HepG2 (cell line): ENCODE results near the gene KREMEN1. TPM values are rescaled to one million over a fixed set of nuclear protein-coding genes. Genes with fewer than 3 reads are reported as not detected.
A peak's percentile ranks its signal among the peaks of the same experiment; 100 is the strongest.

Experiments
- AGO1 ChIP-seq: fragments of 200-400 bp; formaldehyde crosslinking; IDR thresholded peaks from 2 replicates; pipeline ENCODE4 v1.6.1; 2017; ENCODE audit warnings: mild to moderate bottlenecking, low read depth, low read length, moderate library complexity; ENCODE audit not compliant: poor library complexity, severe bottlenecking
- CBFB ChIP-seq: sonication (generic); formaldehyde crosslinking; IDR thresholded peaks from 2 replicates; pipeline ENCODE4 v1.4.0; 2020; ENCODE audit warnings: missing genetic modification reagents
- CCDC6 ChIP-seq: sonication (generic); formaldehyde crosslinking; IDR thresholded peaks from 2 replicates; pipeline ENCODE4 v1.8.1; 2022; ENCODE audit warnings: mild to moderate bottlenecking, missing genetic modification reagents, moderate library complexity
- GPN1 ChIP-seq: sonication (generic); formaldehyde crosslinking; IDR thresholded peaks from 2 replicates; pipeline ENCODE4 v1.5.1; 2020; ENCODE audit warnings: missing genetic modification reagents, borderline replicate concordance
- HMG20B ChIP-seq: conservative IDR thresholded peaks from 2 replicates; pipeline ENCODE4 v1.6.1; 2016; ENCODE audit warnings: missing genetic modification reagents, missing compliant biosample characterization
- JUN ChIP-seq: sonication (generic); formaldehyde crosslinking; IDR thresholded peaks from 2 replicates; pipeline ENCODE4 v1.4.0; 2020; ENCODE audit warnings: mild to moderate bottlenecking, missing genetic modification reagents
- NFKBIZ ChIP-seq: IDR thresholded peaks from 2 replicates; pipeline ENCODE4 v1.6.1; 2018; ENCODE audit warnings: missing genetic modification reagents, missing compliant biosample characterization
- SCMH1 ChIP-seq: sonication (generic); formaldehyde crosslinking; IDR thresholded peaks from 2 replicates; pipeline ENCODE4 v1.9.0; 2021; ENCODE audit warnings: missing genetic modification reagents, mild to moderate bottlenecking, borderline replicate concordance
- SKI ChIP-seq: fragments of 450-650 bp; IDR thresholded peaks from one replicate; pipeline ENCODE4 v1.6.1; 2018; ENCODE audit warnings: mild to moderate bottlenecking; ENCODE audit not compliant: partially characterized antibody
- SP4 ChIP-seq: sonication (generic); formaldehyde crosslinking; IDR thresholded peaks from 2 replicates; pipeline ENCODE4 v1.8.1; 2023; ENCODE audit warnings: mild to moderate bottlenecking, missing genetic modification reagents
- ZNF367 ChIP-seq: sonication (generic); formaldehyde crosslinking; IDR thresholded peaks from 2 replicates; pipeline ENCODE4 v1.4.0; 2020; ENCODE audit warnings: missing genetic modification reagents, borderline replicate concordance
- ZNF501 ChIP-seq: sonication (generic); formaldehyde crosslinking; IDR thresholded peaks from 2 replicates; pipeline ENCODE4 v1.5.1; 2020; ENCODE audit warnings: mild to moderate bottlenecking, moderate library complexity, missing genetic modification reagents
- ZNF607 ChIP-seq: sonication (generic); formaldehyde crosslinking; IDR thresholded peaks from 2 replicates; pipeline ENCODE4 v1.5.1; 2020; ENCODE audit warnings: missing genetic modification reagents, mild to moderate bottlenecking, borderline replicate concordance
- ZNF674 ChIP-seq: sonication (generic); formaldehyde crosslinking; IDR thresholded peaks from 2 replicates; pipeline ENCODE4 v1.5.0; 2020; ENCODE audit warnings: low read depth, mild to moderate bottlenecking, missing genetic modification reagents
- polyA plus RNA-seq, 8 experiments: library from polyadenylated mRNA; depleted of rRNA in 3 of 8; stranded (reverse) in 7 of 8; unstranded in 1 of 8; fragments of >200 nt; fragmentation: Illumina TruSeq in 4 of 8; extraction: Trizol in 4 of 8; gene quantifications; 2 replicates each; pipeline versions ENCODE4 v1.2.1 to v1.2.3, GENCODE V29; 2011 to 2016; ENCODE audit warnings: low read depth in 4 of 8, missing spikeins in 1 of 8, mixed read lengths in 1 of 8; ENCODE audit not compliant: insufficient read depth in 1 of 8
- total RNA-seq, 5 experiments: library from RNA; depleted of rRNA; stranded (reverse); fragments of >200 nt; fragmentation: Illumina TruSeq; extraction: Trizol; gene quantifications; 2 replicates each; pipeline ENCODE4 v1.2.3, GENCODE V29; 2016; ENCODE audit warnings: low read depth in 1 of 5
- TF ChIP-seq, protein P1 (sequence below): sonication (generic); formaldehyde crosslinking; IDR thresholded peaks from 2 replicates; pipeline ENCODE4 v1.5.0; 2020; ENCODE audit warnings: mild to moderate bottlenecking, missing genetic modification reagents, borderline replicate concordance
- TF ChIP-seq, protein P2 (sequence below): sonication (generic); formaldehyde crosslinking; IDR thresholded peaks from 2 replicates; pipeline ENCODE4 v1.5.0; 2020; ENCODE audit warnings: mild to moderate bottlenecking, missing genetic modification reagents
- TF ChIP-seq, protein P3 (sequence below): sonication (generic); formaldehyde crosslinking; IDR thresholded peaks from 2 replicates; pipeline ENCODE4 v1.4.0; 2020; ENCODE audit warnings: missing genetic modification reagents
- TF ChIP-seq, protein P4 (sequence below): sonication (generic); formaldehyde crosslinking; IDR thresholded peaks from 2 replicates; pipeline ENCODE4 v1.4.0; 2020; ENCODE audit warnings: missing genetic modification reagents; ENCODE audit errors: not compliant biosample characterization
- TF ChIP-seq, protein P5 (sequence below): sonication (generic); formaldehyde crosslinking; IDR thresholded peaks from 2 replicates; pipeline ENCODE4 v1.8.0; 2022; ENCODE audit warnings: missing genetic modification reagents, mild to moderate bottlenecking, borderline replicate concordance

The KREMEN1 gene
- total and polyA plus RNA-seq, 2 of the 13 experiments (the other 11 are each of a cell fraction or from before 2014, with no cell fraction given): 9.8 to 13.8 TPM

DNA sequence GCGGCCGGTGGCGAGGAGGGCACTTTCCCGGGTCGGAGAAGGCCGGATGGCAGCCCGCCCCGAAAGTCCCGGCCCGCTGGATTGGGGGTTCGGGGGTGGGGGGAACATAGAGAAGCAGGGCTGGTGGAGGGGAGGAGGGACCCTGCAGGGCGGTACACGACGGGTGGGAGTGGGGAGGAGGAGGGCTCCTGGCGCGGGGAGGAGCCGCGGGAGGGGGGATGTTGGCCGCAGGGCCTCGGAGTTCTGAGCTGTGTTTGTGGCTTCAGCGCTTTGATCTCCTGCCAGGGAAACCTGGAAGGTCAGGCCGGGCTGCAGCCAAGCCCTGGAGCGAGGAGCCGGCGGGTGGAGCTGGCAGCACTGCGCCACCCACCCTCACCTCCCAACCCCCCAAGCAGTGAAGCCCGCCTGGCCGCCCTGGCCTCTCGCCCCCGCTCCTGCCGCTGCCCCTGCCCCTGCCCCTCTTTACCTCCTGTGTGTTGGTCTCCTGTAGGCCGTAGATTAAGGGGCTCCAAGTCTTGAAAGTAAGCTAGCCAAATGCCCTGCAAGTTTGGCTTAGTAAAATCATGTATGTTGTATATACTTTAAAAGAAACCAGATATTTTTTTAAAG is 42.1 kb upstream of the KREMEN1 start (continued):
- TF ChIP-seq, protein P1, sequence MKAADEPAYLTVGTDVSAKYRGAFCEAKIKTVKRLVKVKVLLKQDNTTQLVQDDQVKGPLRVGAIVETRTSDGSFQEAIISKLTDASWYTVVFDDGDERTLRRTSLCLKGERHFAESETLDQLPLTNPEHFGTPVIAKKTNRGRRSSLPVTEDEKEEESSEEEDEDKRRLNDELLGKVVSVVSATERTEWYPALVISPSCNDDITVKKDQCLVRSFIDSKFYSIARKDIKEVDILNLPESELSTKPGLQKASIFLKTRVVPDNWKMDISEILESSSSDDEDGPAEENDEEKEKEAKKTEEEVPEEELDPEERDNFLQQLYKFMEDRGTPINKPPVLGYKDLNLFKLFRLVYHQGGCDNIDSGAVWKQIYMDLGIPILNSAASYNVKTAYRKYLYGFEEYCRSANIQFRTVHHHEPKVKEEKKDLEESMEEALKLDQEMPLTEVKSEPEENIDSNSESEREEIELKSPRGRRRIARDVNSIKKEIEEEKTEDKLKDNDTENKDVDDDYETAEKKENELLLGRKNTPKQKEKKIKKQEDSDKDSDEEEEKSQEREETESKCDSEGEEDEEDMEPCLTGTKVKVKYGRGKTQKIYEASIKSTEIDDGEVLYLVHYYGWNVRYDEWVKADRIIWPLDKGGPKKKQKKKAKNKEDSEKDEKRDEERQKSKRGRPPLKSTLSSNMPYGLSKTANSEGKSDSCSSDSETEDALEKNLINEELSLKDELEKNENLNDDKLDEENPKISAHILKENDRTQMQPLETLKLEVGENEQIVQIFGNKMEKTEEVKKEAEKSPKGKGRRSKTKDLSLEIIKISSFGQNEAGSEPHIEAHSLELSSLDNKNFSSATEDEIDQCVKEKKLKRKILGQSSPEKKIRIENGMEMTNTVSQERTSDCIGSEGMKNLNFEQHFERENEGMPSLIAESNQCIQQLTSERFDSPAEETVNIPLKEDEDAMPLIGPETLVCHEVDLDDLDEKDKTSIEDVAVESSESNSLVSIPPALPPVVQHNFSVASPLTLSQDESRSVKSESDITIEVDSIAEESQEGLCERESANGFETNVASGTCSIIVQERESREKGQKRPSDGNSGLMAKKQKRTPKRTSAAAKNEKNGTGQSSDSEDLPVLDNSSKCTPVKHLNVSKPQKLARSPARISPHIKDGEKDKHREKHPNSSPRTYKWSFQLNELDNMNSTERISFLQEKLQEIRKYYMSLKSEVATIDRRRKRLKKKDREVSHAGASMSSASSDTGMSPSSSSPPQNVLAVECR (CRISPR knock-in tag): peak; percentile 68; the same call in 1 of the 2 replicates
- TF ChIP-seq ZNF674 (CRISPR knock-in tag) (no peak), SCMH1 (CRISPR knock-in tag) (no peak), CCDC6 (peak; percentile 74; the same call in 1 of the 2 replicates), ZNF607 (CRISPR knock-in tag) (peak; percentile 38; the same call in 1 of the 2 replicates), AGO1 (no peak), NFKBIZ (CRISPR knock-in tag) (0 out of 2 replicates have a peak, but pooled peaks have one; percentile 55), SP4 (CRISPR knock-in tag) (peak; percentile 46; the same call in 1 of the 2 replicates), ZNF501 (CRISPR knock-in tag) (no peak), SKI (no peak), ZNF367 (CRISPR knock-in tag) (no peak), GPN1 (CRISPR knock-in tag) (no peak), CBFB (CRISPR knock-in tag) (peak; percentile 85), JUN (no peak), HMG20B (CRISPR knock-in tag) (0 out of 2 replicates have a peak, but pooled peaks have one; percentile 35)
- TF ChIP-seq, protein P2, sequence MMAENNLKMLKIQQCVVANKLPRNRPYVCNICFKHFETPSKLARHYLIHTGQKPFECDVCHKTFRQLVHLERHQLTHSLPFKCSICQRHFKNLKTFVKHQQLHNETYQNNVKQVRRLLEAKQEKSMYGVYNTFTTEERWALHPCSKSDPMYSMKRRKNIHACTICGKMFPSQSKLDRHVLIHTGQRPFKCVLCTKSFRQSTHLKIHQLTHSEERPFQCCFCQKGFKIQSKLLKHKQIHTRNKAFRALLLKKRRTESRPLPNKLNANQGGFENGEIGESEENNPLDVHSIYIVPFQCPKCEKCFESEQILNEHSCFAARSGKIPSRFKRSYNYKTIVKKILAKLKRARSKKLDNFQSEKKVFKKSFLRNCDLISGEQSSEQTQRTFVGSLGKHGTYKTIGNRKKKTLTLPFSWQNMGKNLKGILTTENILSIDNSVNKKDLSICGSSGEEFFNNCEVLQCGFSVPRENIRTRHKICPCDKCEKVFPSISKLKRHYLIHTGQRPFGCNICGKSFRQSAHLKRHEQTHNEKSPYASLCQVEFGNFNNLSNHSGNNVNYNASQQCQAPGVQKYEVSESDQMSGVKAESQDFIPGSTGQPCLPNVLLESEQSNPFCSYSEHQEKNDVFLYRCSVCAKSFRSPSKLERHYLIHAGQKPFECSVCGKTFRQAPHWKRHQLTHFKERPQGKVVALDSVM (CRISPR knock-in tag): no peak
- TF ChIP-seq, protein P3, sequence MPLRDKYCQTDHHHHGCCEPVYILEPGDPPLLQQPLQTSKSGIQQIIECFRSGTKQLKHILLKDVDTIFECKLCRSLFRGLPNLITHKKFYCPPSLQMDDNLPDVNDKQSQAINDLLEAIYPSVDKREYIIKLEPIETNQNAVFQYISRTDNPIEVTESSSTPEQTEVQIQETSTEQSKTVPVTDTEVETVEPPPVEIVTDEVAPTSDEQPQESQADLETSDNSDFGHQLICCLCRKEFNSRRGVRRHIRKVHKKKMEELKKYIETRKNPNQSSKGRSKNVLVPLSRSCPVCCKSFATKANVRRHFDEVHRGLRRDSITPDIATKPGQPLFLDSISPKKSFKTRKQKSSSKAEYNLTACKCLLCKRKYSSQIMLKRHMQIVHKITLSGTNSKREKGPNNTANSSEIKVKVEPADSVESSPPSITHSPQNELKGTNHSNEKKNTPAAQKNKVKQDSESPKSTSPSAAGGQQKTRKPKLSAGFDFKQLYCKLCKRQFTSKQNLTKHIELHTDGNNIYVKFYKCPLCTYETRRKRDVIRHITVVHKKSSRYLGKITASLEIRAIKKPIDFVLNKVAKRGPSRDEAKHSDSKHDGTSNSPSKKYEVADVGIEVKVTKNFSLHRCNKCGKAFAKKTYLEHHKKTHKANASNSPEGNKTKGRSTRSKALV: no peak
- TF ChIP-seq, protein P4, sequence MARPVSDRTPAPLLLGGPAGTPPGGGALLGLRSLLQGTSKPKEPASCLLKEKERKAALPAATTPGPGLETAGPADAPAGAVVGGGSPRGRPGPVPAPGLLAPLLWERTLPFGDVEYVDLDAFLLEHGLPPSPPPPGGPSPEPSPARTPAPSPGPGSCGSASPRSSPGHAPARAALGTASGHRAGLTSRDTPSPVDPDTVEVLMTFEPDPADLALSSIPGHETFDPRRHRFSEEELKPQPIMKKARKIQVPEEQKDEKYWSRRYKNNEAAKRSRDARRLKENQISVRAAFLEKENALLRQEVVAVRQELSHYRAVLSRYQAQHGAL (CRISPR knock-in tag): no peak
- TF ChIP-seq, protein P5, sequence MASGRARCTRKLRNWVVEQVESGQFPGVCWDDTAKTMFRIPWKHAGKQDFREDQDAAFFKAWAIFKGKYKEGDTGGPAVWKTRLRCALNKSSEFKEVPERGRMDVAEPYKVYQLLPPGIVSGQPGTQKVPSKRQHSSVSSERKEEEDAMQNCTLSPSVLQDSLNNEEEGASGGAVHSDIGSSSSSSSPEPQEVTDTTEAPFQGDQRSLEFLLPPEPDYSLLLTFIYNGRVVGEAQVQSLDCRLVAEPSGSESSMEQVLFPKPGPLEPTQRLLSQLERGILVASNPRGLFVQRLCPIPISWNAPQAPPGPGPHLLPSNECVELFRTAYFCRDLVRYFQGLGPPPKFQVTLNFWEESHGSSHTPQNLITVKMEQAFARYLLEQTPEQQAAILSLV (CRISPR knock-in tag): no peak; the same call in 1 of the 2 replicates
